Activated T-cell treated with anti-CD3 and anti-CD28 coated beads, Interleukin-2, amount 50 U/mL, for 48 hours (primary cell): ENCODE measurements around the gene ZFP36.
A peak's percentile ranks its signal among the peaks of the same experiment; 100 is the strongest.
"Not testable (repeated sequence)": the region's sequence is repeated elsewhere in the genome, so short reads cannot be mapped to it uniquely, and the experiment has no call there.

Experiments
- DNase-seq, 2 experiments: peaks; one replicate each; pipeline ENCODE4 v3.0.0-alpha.2; 2020

Gene ZFP36, protein sequence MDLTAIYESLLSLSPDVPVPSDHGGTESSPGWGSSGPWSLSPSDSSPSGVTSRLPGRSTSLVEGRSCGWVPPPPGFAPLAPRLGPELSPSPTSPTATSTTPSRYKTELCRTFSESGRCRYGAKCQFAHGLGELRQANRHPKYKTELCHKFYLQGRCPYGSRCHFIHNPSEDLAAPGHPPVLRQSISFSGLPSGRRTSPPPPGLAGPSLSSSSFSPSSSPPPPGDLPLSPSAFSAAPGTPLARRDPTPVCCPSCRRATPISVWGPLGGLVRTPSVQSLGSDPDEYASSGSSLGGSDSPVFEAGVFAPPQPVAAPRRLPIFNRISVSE

DNA sequence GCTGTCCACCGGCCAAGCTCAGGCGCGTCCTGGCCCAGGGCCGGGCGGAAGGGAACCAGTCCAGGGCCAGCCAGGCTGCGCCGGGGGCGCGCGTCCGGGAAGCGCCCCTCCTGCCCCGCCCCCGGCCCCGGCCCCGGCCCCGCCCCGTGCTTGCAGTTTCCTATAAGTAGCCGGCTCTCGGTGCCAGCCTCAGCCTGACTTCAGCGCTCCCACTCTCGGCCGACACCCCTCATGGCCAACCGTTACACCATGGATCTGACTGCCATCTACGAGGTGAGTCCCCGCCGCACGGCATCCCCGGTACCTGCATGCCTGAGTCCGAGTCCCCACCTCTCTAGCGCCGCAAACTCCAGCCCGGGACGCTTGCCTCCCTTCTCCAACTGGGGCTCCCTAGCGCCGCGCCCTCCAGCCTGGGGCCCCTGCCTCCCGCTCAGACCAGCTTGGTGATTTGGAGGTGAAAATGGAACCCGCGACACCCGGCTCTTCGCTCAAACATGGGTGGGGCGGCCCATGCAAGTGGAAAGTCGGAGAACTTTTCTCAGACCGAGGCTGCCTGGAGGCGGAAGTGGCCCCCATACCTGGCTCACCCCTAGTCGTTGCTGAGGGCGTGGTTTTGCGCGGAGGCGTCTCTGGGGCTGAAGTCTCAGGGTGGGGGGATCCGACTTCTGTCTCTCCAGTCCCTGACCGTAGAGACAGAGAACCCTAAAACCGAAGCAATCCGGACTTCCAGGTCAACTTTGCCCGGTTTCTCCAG lies at the start of gene ZFP36:
Gene ZFP36 (plus strand): TSS at position 192 of the 754 bp plus-strand sequence. CDS start 58 bp downstream, at position 250.
- DNase-seq = peak; percentile 93

DNA sequence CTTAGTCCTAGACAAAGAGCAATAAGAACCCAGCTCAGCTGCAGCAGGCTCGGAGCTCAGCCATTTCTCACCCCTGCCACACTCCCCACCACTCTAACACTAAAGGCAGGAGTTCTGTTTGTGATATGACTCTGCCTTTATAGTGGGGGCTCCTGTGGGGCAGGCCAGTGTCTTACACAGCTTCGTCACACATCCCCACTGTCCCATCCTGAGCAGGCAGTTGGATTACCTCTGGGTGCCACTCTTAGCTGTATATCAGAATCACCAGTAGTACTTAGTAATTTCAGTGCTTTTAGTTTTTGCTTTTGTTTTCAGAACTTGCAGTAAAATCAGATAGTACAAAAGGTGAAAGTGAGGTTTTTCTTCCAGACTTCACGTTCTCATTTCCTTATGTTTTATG lies 47.6 kb upstream of the ZFP36 start:
- DNase-seq = no peak

DNA sequence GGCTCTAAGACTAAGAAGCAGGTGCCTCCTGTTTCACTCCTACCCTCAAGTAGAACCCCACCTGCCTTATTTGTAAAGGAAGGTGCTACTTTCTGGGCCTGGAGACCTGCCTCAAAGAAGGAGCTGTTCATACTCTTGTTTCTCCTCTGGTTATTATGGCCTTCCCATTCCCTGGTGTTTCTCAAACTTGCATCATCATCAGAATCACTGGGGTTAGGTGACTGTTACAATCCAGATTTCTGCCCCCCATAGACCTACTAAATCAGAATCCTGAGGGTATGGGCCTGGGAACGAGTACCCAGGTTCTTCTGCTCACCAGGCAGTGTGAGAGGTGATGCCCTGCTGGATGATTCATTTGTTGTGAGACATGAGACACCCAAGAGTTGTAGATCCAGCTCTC lies 46.0 kb upstream of the ZFP36 start:
- DNase-seq = no peak

DNA sequence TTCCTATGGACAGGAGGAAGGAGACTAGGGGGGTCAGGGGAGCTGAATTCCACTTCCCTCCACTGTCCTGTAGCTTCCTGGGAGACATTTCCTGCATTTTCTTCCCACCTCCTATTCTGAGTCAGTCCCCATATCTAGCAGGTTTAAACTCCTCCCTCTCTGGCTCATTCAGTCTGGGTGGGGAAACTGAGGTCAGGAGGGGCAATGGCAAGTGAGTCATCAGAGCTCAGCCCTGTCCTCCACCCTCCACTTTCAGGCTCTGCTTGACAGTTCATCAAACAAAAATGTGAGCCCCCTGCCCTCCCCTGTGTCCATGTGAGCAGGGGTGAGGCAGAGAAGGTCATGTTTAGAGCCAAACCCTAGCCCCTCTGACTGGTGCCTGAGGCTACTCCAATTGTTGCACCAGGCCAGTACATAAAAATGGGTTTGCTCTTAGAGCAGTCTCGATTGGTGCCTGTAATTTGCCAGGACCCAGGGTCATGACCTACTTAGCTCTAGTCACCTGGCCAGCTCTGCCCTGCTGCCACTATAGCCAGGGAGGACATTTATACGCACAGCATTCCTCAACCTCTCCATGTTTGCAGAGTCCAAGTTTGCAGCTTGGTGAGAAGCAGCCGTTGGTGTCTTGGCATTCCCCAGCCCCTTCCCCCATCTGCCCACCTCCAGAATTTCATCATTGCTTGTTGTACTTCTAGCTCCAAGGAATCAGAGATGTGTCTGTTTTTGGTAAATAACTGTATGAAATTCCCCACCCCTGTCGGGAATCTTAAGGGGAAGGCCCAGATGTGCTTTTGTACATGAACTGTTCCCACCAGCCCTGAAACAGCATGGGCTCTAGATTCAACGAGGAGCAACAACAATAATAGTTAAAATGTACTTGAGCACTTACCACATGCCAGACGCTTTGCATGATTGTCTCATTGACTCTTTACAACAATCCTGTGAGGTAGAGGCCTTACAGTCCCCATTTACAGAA lies 43.7 kb upstream of the ZFP36 start:
- DNase-seq = no peak

DNA sequence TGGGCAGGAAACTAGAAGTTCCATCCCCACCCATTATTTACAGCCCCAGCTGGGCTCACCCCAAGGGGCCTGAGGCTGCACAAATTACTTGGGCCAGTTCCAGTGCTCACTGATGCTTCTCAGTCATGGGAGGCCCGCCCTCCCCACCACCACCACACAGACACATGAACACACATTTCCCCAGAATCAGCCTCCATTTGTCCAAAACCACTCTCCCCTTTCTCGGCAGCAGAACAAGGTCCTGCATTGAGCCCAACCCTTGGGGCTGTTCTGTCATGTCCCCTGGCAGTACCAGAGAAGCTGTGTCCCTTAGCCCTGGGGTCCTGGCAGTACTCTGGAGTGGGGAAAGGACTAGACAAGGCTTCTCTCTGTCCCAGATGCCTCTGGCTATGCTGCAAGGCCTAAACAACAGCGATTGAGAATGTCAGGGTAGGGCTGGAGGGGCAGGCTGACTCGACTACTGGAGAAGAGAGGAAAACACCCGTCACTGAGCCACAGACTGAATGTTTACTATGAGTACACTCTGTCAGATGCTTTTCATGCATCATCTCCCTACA lies 42.7 kb upstream of the ZFP36 start:
- no peak for DNase-seq

DNA sequence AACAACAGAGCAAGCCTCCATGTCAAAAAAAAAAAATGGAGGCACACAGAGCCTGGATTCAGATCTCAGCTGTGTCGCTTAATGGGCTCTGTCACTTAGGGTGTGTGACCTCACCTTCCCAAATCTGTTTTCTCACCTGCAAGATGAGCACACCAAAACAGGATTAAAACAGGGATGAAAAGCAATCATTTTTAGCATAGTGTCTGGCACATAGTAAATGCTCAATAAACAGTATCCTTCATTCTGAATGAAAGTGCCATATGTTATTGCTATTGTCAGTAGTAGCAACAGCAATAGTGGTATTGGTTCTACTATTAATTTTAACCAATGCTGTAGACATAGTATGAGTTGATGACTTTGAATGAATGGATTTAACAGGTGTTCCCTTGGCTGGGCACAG lies 41.1 kb upstream of the ZFP36 start:
- DNase-seq = no peak

DNA sequence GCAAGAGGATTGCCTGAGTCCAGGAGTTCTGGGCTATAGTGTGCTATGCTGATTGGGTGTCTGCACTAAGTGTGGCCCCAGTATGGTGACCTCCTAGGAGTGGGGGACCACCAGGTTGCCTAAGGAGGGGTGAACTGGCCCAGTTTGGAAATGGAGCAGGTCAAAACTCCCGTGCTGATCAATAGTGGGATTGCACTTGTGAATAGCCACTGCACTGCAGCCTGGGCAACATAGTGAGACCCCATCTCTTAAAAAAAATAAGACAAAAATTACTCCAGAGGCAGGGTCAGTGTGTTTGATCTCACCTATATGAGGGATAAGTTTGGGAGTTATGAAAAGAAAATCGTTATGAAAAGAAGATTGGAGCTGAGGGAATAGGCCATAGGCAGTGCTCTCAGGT lies 37.4 kb upstream of the ZFP36 start:
- DNase-seq = no peak

DNA sequence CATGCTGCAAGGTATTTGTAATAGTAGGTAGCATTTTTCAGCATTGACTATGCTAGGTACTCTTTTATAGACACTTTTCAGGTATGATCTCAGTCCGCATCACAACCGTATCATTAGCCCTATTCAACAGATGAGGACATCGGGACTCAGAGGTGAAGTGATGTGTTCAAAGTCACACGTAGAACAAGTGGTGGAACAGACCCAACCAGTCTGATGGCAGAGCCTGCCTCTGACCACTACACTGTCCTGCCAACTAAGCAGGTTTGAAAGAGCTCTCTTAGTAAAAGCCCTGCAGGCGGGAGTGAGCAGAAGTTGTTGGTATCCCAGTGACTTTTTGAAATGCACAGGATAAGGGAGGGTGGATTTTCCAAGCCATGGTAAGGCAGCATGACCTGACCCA lies 35.9 kb upstream of the ZFP36 start:
- DNase-seq = no peak

DNA sequence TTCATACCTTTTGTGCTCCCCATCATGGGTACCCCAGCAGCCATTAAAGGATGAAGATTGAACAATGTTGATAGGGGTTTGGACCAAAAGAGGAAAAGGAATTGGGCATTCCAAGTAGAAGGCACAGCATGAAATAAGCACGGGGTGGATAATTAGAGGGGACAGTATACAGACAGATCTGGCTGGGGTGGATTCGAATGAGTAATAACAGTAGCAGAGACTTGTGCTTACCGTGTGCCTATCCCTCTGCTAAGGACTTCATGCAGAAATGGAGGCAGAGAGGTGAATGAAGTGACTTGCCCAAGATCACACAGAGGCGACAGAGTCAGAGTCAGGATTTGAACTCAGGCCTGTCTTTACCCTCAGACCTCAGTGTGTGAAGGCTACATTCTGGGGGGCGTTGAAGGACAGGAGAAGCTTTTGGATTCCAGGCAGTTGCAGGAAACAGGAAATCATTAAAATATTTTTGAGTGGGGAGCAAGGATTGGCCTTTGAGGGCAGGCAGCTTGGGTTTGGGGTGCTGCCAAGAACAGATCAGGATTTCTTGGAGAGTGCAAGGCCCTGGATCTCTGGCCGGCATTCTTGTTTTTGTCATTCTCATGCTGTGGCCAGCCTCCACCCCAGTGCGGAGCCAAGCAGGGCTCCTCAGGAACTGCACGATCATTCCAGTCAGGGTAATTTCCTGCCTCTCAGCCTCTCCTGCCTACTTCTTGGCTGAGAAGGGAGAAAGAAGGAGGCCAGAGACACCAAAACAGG lies 34.4 kb upstream of the ZFP36 start:
- no peak for DNase-seq

DNA sequence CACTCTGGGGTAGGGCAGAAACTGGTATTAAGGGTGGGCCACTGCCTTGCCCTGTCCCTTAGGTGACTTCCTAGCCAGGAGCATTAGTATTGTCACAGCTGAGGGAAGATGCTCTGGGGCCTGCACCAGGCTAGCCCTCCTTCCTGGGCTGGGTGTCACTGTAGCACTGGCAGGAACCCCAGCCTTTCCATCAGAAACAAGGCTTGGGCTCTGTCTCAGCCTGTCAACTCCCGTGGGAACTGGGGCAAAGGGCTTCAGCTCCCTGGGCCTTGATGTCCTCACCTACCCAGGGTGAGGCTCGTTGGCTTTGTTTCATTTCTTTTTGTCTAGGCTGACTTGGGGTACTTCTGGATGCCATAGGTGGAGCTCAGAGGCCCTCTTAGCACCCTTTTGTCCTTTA lies 33.7 kb upstream of the ZFP36 start:
- no peak for DNase-seq

DNA sequence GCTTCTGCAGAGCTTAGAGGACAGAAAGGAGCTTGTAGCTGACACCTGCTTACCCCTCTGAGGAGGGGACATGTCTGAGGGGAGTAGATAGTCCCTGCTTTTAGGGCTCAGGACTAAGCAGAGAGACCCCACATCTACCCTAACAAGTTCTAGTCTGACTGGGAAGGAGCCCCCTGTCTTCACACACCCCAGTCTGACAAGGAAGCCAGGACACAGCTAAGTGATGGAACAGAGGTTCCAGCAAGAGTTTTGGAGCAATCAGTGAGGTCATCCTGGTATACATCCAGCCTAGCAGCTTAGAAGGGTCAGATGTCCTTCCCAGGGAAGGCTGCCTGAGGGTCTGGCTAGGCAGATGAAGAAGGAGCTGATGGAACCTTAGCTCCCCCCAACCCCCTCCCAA lies 30.7 kb upstream of the ZFP36 start:
- DNase-seq = no peak

DNA sequence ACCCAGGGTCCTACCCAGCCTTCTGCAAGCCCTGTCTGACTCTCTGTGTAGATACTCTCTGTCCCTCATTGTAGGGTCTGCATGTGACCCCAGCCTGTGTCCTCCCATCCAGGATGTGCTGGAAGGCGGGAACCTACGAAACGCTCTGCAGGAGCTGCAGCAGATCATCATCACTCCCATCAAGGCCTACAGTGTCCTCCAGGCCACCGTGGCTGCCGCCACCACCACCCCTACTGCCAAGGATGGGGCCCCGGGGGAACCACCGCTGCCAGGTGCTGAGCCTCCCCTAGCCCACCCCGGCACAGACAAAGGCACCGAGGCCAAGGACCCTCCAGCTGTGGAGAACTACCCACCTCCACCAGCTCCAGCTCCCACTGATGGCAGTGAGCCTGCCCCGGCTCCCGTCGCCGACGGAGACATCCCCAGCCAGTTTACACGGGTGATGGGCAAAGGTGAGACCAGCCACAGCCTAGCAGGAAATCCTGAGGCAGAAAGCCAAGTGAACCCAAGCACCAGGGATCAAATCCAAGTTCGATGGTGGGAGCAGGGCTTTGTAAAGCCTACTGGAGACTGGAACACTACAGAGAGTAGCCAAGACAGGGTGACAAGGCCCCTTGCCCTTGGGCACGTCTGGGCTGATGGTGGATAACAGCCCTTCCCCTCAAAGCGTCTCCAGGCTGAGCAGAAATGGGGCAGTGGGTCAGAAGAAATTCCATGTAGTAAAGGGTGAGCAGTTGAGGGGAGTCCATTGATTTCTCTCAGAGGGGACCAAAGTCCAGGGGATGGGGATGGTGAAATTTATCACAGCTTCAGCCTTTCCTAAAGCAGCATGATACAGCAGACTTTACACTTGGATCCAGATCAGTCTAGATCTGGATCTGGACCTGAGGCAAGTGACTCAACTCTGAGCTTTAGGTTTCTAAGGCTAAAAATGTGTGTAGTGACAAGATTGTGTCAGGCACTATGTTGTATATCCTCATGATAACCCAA lies 29.0 kb upstream of the ZFP36 start:
- no peak for DNase-seq

DNA sequence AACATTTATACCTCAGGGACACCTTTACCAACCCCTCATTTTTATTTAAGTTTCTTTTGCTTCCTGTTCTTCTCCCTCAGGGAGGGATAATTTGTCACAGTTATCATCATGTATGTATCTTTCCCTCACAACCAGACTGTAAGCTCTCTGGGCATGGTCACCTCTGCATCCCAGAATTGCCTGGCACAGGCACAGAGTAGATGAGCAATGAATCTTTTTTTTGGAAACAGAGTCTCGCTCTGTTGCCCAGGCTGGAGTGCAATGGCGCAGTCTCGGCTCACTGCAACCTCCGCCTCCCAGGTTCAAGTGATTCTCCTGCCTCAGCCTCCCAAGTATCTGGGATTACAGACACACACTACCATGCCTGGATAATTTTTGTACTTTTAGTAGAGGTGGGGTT lies 27.3 kb upstream of the ZFP36 start:
- DNase-seq = not testable (repeated sequence)

DNA sequence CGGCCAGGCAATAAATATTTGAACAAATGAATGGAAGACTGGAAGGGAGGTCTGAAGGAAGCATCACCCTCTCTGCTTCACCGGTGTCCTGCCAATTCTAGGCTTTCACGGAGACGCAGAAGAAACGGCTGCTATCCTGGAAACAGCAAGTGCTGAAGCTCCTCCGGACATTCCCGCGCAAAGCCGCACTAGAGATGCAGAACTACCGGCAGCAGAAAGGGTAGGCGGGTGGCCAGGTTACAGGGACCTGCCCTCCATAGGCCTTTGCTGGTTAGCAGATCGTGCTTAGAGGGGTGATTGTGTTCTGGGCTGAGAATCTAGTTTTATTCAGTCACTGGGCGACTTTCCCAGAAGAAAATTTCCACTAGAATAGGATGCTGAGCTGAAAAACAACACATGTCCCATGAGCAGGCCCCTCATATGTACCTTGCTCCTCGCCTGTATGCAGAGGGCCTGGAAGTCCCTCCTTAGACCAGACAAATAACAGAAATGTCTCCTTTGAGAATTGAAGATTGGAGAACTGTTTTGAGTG lies 26.7 kb upstream of the ZFP36 start:
- DNase-seq = no peak

DNA sequence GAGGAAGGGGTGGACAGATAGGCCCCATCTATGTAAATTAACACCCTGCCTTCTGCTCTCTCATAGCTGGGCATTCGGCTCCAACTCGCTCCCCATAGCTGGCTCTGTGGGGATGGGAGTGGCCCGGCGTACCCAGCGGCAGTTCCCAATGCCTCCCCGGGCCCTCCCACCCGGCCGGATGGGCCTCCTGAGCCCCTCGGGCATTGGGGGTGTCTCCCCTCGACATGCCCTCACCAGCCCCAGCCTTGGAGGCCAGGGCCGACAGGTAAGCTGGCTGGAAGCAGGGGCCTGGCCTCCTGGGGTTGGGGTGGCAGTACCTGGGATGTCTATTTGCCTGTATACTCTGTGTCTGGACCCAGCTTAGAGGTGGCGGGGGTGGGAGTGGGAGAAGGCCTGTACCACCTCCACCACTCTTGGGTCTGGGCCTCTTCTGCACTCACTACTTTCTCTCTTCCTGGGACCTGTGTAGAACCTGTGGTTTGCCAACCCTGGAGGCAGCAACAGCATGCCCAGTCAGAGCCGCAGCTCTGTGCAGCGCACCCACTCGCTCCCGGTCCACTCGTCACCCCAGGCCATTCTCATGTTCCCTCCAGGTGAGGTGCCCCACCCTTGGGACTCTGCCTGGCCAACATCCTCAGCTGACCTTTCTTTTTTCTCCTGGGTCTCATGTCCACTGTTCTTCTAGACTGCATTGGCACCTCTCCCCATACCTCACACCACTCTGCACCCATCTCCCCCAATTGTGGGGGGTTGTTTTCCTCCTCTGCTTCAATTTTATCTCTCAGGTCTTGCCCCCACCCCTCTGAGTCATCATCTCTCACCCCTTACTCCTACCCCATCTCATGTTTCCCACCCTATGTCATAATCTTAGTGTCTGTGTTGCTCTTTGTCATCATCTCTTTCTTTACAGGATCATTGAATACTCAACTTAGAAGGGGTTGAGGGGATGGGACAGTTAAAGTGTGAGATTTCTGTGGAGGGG lies 25.8 kb upstream of the ZFP36 start:
- no peak for DNase-seq

DNA sequence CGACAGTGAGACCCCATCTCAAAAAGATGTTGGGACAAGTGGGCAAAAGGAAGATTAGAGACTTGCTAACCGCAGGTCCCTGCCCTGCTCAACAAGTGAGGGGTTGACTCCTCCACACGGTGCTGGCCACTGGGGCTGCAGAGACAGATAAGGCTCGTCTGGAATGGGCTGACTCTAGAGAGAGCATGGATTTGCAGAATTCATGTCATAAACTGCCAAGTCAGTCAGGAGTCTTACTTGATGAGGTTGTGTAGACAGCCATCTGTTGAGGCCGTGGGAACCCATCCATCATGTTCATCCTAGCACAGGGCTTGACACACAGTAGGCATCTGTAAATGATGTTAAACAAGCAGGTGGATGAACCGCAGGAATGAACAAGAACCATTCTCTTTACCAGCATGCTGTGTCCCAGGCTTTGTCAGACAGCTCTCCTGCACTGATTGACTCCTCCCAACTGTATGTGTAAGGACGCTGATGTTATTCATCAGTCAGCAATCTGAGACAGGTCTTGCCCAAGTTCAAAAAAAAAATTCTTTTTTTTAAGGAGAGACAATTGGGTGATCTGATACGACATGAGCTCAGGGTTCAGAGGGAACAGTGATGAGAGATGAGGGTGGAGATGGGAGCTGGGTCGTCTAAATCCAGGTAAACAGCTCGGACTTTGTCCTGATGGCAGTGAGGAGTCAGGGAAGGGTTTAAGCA lies 24.6 kb upstream of the ZFP36 start:
- no peak for DNase-seq

DNA sequence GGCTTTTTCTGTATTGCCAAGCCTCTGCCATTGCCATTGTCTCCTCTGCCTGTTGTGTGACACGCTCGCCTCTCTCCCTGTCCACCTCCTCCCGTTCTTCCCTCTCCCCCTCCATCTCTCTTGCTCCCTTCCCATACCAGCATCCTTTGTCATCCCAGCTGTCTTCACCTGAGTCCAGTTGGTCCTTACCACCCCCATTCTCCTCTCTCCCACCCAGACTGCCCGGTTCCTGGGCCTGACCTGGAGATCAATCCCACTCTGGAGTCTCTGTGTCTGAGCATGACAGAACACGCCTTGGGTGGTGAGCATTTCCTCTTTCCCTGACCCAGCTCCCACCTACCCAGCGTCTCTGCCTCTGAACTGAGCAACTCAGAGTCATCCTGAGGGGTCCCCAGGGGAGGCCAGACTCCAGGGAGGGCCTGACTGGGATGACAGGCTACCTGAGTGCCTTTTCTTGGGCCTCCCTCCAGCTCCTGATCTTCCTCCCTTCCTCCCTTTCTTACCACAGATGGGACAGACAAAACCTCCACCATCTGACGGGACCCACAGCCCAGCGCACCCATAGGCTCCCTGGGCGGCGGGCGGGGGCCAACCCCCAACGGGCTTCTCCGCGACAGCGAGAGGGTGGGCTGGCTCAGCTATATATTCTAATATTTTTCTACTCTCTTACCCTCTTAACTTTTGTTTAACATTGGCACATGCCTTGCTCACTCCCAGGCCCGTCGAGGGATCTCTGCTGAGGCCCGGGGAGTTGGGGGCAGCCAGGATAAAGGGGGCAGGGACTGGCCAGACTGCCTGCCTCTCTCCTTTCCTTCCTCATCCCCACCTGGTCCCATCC lies 23.4 kb upstream of the ZFP36 start:
- no peak for DNase-seq
